ENCODE results near the gene LRRIQ4.

The LRRIQ4 gene

DNA sequence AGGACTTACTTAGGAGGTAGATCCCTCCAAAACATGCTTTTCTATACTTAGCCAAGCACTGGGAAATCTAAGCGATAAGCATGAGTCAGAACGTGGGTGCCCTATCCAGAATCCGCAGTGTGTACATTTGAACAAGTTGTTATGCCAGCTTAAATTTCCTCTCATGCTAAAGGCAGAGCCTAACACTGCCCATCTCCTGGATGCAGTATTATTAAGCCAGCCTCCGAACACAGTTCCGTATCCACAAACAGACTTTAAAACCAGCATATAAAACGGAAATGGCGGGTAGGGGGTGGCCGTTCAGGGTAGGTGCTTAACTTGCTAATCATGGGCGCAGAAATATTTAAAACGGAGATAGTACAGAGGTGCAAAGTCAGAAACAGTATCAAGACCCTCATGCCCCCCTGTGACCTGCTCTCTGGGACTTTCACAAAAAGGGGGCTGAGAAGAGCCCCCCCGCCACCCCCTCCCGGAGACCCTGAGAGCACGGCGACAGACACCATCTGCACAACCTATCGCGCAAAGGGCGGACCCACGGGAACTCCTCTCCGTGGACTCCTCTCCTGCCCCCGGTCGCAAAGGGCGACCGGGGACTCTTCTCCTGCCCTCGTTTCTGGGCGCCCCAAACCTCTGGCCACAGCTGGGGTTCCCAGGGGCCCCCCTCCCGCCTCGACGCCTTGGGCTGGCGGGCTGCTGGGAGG, 889 bp upstream of the LRRIQ4 start:
- H3K79me2 ChIP-seq (ENCODE audit: insufficient read depth, low read length), result peaks cover 18% of the 10 kb centered on the region
- no peaks in the 10 kb centered on the region for H3F3A ChIP-seq (ENCODE audit: low read depth)
- H3K4me1 ChIP-seq (ENCODE audit: insufficient read depth, low read length, poor library complexity, severe bottlenecking), result peaks cover 37% of the 10 kb centered on the region
- no peaks in the 10 kb centered on the region for H3K9me3 ChIP-seq (ENCODE audit: insufficient read depth, low read depth, low read length)
- H3K27me3 ChIP-seq (ENCODE audit: insufficient read depth, low read length, poor library complexity, severe bottlenecking), result no peaks in the 10 kb centered on the region
- H3K9ac ChIP-seq (ENCODE audit: low read depth, low read length, poor library complexity, severe bottlenecking), result peak overlapping the region; percentile 82
- H3K36me3 ChIP-seq (ENCODE audit: insufficient read depth, low read length), result no peaks in the 10 kb centered on the region
- H4K20me1 ChIP-seq (ENCODE audit: insufficient read depth, low read length, poor library complexity, severe bottlenecking), result no peaks in the 10 kb centered on the region
- H3K9me2 ChIP-seq (replicated peaks; ENCODE audit: low read depth, low read length), result no peaks in the 10 kb centered on the region
- TF ChIP-seq, protein P1, sequence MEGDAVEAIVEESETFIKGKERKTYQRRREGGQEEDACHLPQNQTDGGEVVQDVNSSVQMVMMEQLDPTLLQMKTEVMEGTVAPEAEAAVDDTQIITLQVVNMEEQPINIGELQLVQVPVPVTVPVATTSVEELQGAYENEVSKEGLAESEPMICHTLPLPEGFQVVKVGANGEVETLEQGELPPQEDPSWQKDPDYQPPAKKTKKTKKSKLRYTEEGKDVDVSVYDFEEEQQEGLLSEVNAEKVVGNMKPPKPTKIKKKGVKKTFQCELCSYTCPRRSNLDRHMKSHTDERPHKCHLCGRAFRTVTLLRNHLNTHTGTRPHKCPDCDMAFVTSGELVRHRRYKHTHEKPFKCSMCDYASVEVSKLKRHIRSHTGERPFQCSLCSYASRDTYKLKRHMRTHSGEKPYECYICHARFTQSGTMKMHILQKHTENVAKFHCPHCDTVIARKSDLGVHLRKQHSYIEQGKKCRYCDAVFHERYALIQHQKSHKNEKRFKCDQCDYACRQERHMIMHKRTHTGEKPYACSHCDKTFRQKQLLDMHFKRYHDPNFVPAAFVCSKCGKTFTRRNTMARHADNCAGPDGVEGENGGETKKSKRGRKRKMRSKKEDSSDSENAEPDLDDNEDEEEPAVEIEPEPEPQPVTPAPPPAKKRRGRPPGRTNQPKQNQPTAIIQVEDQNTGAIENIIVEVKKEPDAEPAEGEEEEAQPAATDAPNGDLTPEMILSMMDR (conservative IDR thresholded peaks at IDR 0.05; ENCODE audit: low read length), result no peak
- TF ChIP-seq EZH2phosphoT487 (IDR thresholded peaks at IDR 0.05; ENCODE audit: borderline replicate concordance), result no peak
- peak overlapping the region; percentile 81 for H3K4me3 ChIP-seq (ENCODE audit: low read length, poor library complexity, severe bottlenecking)
- H2AFZ ChIP-seq (ENCODE audit: low read length), result peak overlapping the region; percentile 87
- peak overlapping the region; percentile 92 for H3K4me2 ChIP-seq (ENCODE audit: low read depth, low read length, poor library complexity, severe bottlenecking)

DNA sequence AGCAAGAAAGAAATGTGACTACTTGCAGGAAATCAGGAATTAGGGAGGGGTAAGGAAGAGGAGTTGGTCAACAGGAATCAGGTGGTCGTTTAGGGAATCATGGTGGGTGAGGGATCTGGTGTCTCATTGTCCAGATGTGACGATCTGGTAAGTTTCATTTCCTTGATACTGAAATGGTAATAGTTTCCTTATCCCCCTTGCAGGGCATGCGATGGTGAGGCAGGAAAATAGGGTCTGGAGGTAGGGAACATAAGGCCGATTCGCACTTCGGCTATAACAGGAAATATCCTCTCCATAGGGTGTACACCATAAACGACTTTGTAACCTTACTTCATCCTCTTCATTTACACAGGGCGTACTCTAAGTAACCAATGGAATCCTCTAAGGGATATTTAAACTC, 608 bp downstream of the LRRIQ4 start:
- no peaks in the 10 kb centered on the region for H3K27me3 ChIP-seq (ENCODE audit: insufficient read depth, low read length, poor library complexity, severe bottlenecking)
- H3K4me3 ChIP-seq (ENCODE audit: low read length, poor library complexity, severe bottlenecking), result peak overlapping the region; percentile 81
- no peaks in the 10 kb centered on the region for H3K9me2 ChIP-seq (replicated peaks; ENCODE audit: low read depth, low read length)
- peaks cover 18% of the 10 kb centered on the region for H3K79me2 ChIP-seq (ENCODE audit: insufficient read depth, low read length)
- peaks cover 37% of the 10 kb centered on the region for H3K4me1 ChIP-seq (ENCODE audit: insufficient read depth, low read length, poor library complexity, severe bottlenecking)
- no peaks in the 10 kb centered on the region for H4K20me1 ChIP-seq (ENCODE audit: insufficient read depth, low read length, poor library complexity, severe bottlenecking)
- no peaks in the 10 kb centered on the region for H3K9me3 ChIP-seq (ENCODE audit: insufficient read depth, low read depth, low read length)
- TF ChIP-seq EZH2phosphoT487 (IDR thresholded peaks at IDR 0.05; ENCODE audit: borderline replicate concordance), result no peak
- TF ChIP-seq, protein P1 (conservative IDR thresholded peaks at IDR 0.05; ENCODE audit: low read length), result no peak
- H3F3A ChIP-seq (ENCODE audit: low read depth), result no peaks in the 10 kb centered on the region
- peak overlapping the region; percentile 87 for H2AFZ ChIP-seq (ENCODE audit: low read length)
- peak overlapping the region; percentile 82 for H3K9ac ChIP-seq (ENCODE audit: low read depth, low read length, poor library complexity, severe bottlenecking)
- H3K36me3 ChIP-seq (ENCODE audit: insufficient read depth, low read length), result no peaks in the 10 kb centered on the region
- H3K4me2 ChIP-seq (ENCODE audit: low read depth, low read length, poor library complexity, severe bottlenecking), result peak overlapping the region; percentile 92

DNA sequence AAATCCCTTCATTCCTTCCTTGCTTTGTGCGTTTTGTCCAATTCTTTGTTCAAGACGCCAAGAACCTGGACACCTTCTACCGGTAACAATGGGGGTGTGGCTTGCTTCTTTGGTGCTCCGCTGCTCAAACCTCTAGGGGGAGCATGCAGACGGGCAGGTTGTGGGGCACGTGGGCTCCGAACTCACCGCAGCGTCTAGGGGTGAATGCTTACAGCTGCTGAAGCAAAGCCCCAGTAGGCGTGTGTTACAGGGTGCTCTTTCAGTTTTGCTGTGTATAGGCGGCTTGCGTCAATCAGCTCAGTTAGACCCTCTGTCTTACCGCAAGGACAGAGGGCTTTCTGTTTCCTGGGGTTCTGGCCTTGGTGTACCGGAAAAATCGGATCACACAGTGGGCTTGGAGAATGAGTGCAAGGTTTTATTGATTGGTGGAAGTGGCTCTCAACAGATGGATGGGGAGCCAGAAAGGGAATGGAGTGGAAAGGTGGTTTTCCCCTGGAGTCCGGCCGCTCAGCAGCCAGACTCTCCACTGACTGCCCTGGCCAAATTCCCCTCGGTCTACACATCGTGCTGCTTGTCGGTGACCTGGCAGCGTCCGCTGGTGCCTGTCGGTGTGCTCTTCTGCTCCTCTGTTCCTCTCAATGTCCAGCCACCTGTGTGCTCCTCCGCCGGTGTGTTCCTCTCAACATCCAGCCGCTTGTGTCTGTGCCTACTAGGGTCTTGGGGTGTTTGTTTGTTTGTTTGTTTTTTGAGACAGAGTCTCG, 1.3 kb downstream of the LRRIQ4 start:
- Histone ChIP-seq H3K36me3 (ENCODE audit: insufficient read depth, low read length) (no peaks in the 10 kb centered on the region), H3K4me1 (ENCODE audit: insufficient read depth, low read length, poor library complexity, severe bottlenecking) (peaks cover 31% of the 10 kb centered on the region), H3K9ac (ENCODE audit: low read depth, low read length, poor library complexity, severe bottlenecking) (peak overlapping the region; percentile 82), H2AFZ (ENCODE audit: low read length) (peak overlapping the region; percentile 87), H3K9me2 (replicated peaks; ENCODE audit: low read depth, low read length) (no peaks in the 10 kb centered on the region), H3F3A (ENCODE audit: low read depth) (no peaks in the 10 kb centered on the region), H3K4me2 (ENCODE audit: low read depth, low read length, poor library complexity, severe bottlenecking) (peak overlapping the region; percentile 92), H3K4me3 (ENCODE audit: low read length, poor library complexity, severe bottlenecking) (peak overlapping the region; percentile 81), H3K79me2 (ENCODE audit: insufficient read depth, low read length) (peaks cover 18% of the 10 kb centered on the region), H3K27me3 (ENCODE audit: insufficient read depth, low read length, poor library complexity, severe bottlenecking) (no peaks in the 10 kb centered on the region), H4K20me1 (ENCODE audit: insufficient read depth, low read length, poor library complexity, severe bottlenecking) (no peaks in the 10 kb centered on the region), H3K9me3 (ENCODE audit: insufficient read depth, low read depth, low read length) (no peaks in the 10 kb centered on the region)
- TF ChIP-seq EZH2phosphoT487 (IDR thresholded peaks at IDR 0.05; ENCODE audit: borderline replicate concordance), result no peak
- TF ChIP-seq, protein P1 (conservative IDR thresholded peaks at IDR 0.05; ENCODE audit: low read length), result peak; percentile 74

Data from Loucy (cell line).